Calu3 (cell line): Measurements from ENCODE around the gene MED15. TPM values are rescaled to one million over a fixed set of nuclear protein-coding genes. Genes with fewer than 3 reads are reported as not detected.
"Not testable (repeated sequence)": the region's sequence is repeated elsewhere in the genome, so short reads cannot be mapped to it uniquely, and the experiment has no call there.

ENCODE experiments used
- BruUV-seq: library from RNA; stranded (reverse); fragments of 400-500 nt; replicated peaks from 2 replicates; lab custom pipeline; 2021; lab: Mats Ljungman, UMichigan
- CTCF ChIA-PET: fragments of 300-600 bp; sonication (Branson Sonifier 250); formaldehyde crosslinking; loops from one replicate; lab custom pipeline; 2022; ENCODE audit warnings: antibody characterized with exemption; lab: Charles Lee
- DNase-seq: peaks from one replicate; pipeline ENCODE4 v3.0.0; 2022
- H3K27ac Mint-ChIP-seq: one replicate; pipeline ENCODE4 v1.8.0; 2022; ENCODE audit warnings: mixed read lengths; ENCODE audit not compliant: unreplicated experiment
- H3K27me3 Mint-ChIP-seq: one replicate; pipeline ENCODE4 v1.8.0; 2022; ENCODE audit warnings: mixed read lengths; ENCODE audit not compliant: unreplicated experiment
- H3K36me3 Mint-ChIP-seq: one replicate; pipeline ENCODE4 v1.8.0; 2022; ENCODE audit warnings: mild to moderate bottlenecking, moderate library complexity, mixed read lengths; ENCODE audit not compliant: insufficient read depth, unreplicated experiment
- H3K4me1 Mint-ChIP-seq: one replicate; pipeline ENCODE4 v1.8.0; 2022; ENCODE audit warnings: mild to moderate bottlenecking, low read depth, mixed read lengths; ENCODE audit not compliant: unreplicated experiment
- H3K4me3 Mint-ChIP-seq: one replicate; pipeline ENCODE4 v1.8.0; 2022; ENCODE audit warnings: mild to moderate bottlenecking, low read depth, moderate library complexity, mixed read lengths; ENCODE audit not compliant: unreplicated experiment
- H3K9me3 Mint-ChIP-seq: one replicate; pipeline ENCODE4 v1.8.0; 2022; ENCODE audit warnings: low read depth, mixed read lengths; ENCODE audit not compliant: unreplicated experiment
- CTCF ChIP-seq: fragments of 200-600 bp; IDR thresholded peaks from one replicate; pipeline ENCODE4 v1.8.0; 2022; ENCODE audit warnings: antibody characterized with exemption; ENCODE audit not compliant: unreplicated experiment
- intact Hi-C: fragments of 100-400 bp; cut with micrococcal nuclease; formaldehyde crosslinking; loops from one replicate; pipeline ENCODE4 v1.10.0; 2022; ENCODE audit not compliant: unreplicated experiment
- total RNA-seq: library from RNA; stranded (reverse); gene quantifications from 2 replicates; pipeline ENCODE4 v1.2.3, GENCODE V29; 2022

MED15 gene
- total RNA-seq, 1 experiment from 2014 or later: 144 TPM

DNA sequence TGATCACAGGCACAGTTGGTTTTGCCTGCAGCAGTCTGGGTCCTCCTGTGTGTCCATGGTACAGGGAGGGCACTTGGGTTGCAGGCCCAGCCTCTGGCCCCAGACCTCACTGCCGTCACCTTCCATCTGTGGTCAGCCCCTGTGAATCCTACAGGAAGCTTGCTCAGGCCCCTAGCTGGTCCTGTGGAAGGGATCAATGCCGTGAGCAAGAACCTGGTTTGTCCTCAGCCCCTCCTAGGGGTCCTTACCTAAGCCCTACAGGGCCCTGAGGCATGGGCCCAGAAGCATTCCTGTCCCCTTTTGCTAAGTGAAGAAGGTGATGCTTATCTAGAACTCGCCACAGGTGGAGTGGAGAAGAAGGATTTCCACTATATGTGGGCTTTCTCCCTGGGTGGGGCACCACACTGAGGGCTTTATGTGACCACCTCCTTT, 29.9 kb downstream of the MED15 start:
- peaks cover 58% of the 10 kb centered on the region for H3K36me3 Mint-ChIP-seq
- TF ChIP-seq CTCF: no peak
- H3K4me3 Mint-ChIP-seq: no peak overlapping the region
- BruUV-seq: no TSS peak
- H3K27ac Mint-ChIP-seq: peak overlapping the region; percentile 24
- H3K27me3 Mint-ChIP-seq: no peaks in the 10 kb centered on the region
- CTCF ChIA-PET: no interaction called here
- H3K9me3 Mint-ChIP-seq: no peaks in the 10 kb centered on the region
- intact Hi-C loops: no loop called here
- H3K4me1 Mint-ChIP-seq: peaks cover 18% of the 10 kb centered on the region
- DNase-seq: no peak

GRCh38 chr22:20537983-20538382, 30.6 kb downstream of the MED15 start:
- no peaks in the 10 kb centered on the region for H3K27me3 Mint-ChIP-seq
- CTCF ChIA-PET: no interaction called here
- peaks cover 12% of the 10 kb centered on the region for H3K4me1 Mint-ChIP-seq
- no peak overlapping the region for H3K4me3 Mint-ChIP-seq
- no peaks in the 10 kb centered on the region for H3K9me3 Mint-ChIP-seq
- intact Hi-C loops: no loop called here
- H3K27ac Mint-ChIP-seq: no peak overlapping the region
- H3K36me3 Mint-ChIP-seq: peaks cover 57% of the 10 kb centered on the region
- TF ChIP-seq CTCF: no peak
- no TSS peak for BruUV-seq
- no peak for DNase-seq

DNA sequence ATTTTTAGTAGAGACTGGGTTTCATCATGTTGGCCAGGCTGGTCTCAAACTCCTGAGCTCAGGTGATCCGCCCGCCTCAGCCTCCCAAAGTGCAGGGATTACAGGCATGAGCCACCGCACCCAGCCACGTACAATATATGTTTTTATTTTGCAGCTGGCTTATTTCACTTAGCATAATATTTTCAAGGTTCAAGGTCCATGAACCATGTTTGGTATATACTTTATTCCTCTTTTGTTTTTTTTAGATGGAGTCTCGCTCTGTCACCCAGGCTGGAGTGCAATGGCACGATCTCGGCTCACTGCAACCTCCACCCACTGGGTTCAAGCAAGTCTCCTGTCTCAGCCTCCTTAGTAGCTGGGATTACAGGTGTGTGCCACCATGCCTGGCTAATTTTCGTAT, 31.5 kb downstream of the MED15 start:
- H3K27ac Mint-ChIP-seq, CTCF ChIA-PET: not testable (repeated sequence)

GRCh38 chr22:20542055-20542454, 34.6 kb downstream of the MED15 start:
- Mint-ChIP-seq H3K4me1 (no peaks in the 10 kb centered on the region), H3K36me3 (peaks cover 54% of the 10 kb centered on the region), H3K27me3 (no peaks in the 10 kb centered on the region), H3K9me3 (no peaks in the 10 kb centered on the region), H3K27ac (no peak overlapping the region), H3K4me3 (no peak overlapping the region)
- intact Hi-C loops: no loop called here
- DNase-seq: no peak
- no peak for TF ChIP-seq CTCF
- BruUV-seq: no TSS peak
- CTCF ChIA-PET: no interaction called here

More for the DNA sequence above, 31.5 kb downstream of the MED15 start:
- H3K36me3 Mint-ChIP-seq: peaks cover 63% of the 10 kb centered on the region
- H3K9me3 Mint-ChIP-seq, intact Hi-C loops, H3K4me1 Mint-ChIP-seq, DNase-seq, H3K4me3 Mint-ChIP-seq, H3K27me3 Mint-ChIP-seq, BruUV-seq: not testable (repeated sequence)

- Mint-ChIP-seq H3K36me3 (peaks cover 50% of the 10 kb centered on the region), H3K27ac (no peak overlapping the region), H3K9me3 (no peaks in the 10 kb centered on the region), H3K27me3 (no peaks in the 10 kb centered on the region), H3K4me3 (no peak overlapping the region), H3K4me1 (no peaks in the 10 kb centered on the region)
- CTCF ChIA-PET: no interaction called here
- no peak for TF ChIP-seq CTCF
- intact Hi-C loops: no loop called here
- no peak for DNase-seq
- no TSS peak for BruUV-seq
Measured at GRCh38 chr22:20542736-20543135, 35.3 kb downstream of the MED15 start.

DNA sequence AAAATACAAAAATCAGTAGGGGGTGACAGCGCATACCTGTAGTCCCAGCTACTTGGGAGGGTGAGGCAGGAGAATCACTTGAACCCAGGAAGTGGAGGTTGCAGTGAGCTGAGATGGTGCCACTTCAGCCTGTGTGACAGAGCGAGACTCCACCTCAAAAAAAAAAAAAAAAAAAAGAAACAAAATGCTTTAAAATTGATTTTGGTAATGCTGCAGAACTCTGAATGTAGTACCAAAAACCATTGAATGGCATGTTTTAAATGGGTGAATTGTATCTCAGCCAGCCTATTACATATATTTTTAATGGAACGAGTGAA, 37.9 kb downstream of the MED15 start:
- CTCF ChIA-PET, BruUV-seq, H3K4me1 Mint-ChIP-seq, intact Hi-C loops, H3K9me3 Mint-ChIP-seq, H3K4me3 Mint-ChIP-seq, H3K27ac Mint-ChIP-seq, H3K27me3 Mint-ChIP-seq, DNase-seq: not testable (repeated sequence)
- peaks cover 44% of the 10 kb centered on the region for H3K36me3 Mint-ChIP-seq
